ENCODE measurements around the gene ASPSCR1. TPM values are rescaled to one million over a fixed set of nuclear protein-coding genes. Genes with fewer than 3 reads are reported as not detected.
"Not testable (repeated sequence)": the region's sequence is repeated elsewhere in the genome, so short reads cannot be mapped to it uniquely, and the experiment has no call there.

ASPSCR1 gene
- total RNA-seq, 1 experiment from 2014 or later = 40.6 TPM

- H3K27ac ChIP-seq = no peak overlapping the region
- DNase-seq = peak; percentile 90 to 91
These were observed 53.3 kb downstream of the ASPSCR1 start for GRCh38 chr17:82030470-82031302.

GRCh38 chr17:82031303-82031884 is 54.0 kb downstream of the ASPSCR1 start, which contains the start of gene RAC3:
Gene RAC3 (plus strand): TSS chr17:82031678. CDS start chr17:82031762, 84 bp downstream.
- Histone ChIP-seq H3K4me3 (peak within 1 kb of the TSS; percentile 60), H3K9me3 (replicated peaks) (no peaks in the 10 kb centered on the region), H3K36me3 (no peaks in the 10 kb centered on the region), H3K27ac (no peak within 1 kb of the TSS), H3K27me3 (no peaks in the 10 kb centered on the region), H3K4me1 (peaks cover under 1% of the 10 kb centered on the region; the same call in 1 of the 2 replicates)
- DNase-seq = peak in 1 of 2 experiments; percentile 70

More at GRCh38 chr17:82030470-82031302, 53.3 kb downstream of the ASPSCR1 start:
- Histone ChIP-seq H3K4me3 (peak overlapping the region; percentile 60), H3K4me1 (no peaks in the 10 kb centered on the region; the same call in 1 of the 2 replicates), H3K36me3 (no peaks in the 10 kb centered on the region), H3K9me3 (replicated peaks) (no peaks in the 10 kb centered on the region), H3K27me3 (no peaks in the 10 kb centered on the region)

GRCh38 chr17:82031885-82032627 is 54.6 kb downstream of the ASPSCR1 start:
- H3K27me3 ChIP-seq = no peaks in the 10 kb centered on the region
- H3K4me3 ChIP-seq = peak overlapping the region; percentile 49
- no peak for DNase-seq
- no peaks in the 10 kb centered on the region for H3K9me3 ChIP-seq (replicated peaks)
- no peak overlapping the region for H3K27ac ChIP-seq
- peaks cover 3% of the 10 kb centered on the region; the same call in 1 of the 2 replicates for H3K4me1 ChIP-seq
- H3K36me3 ChIP-seq = no peaks in the 10 kb centered on the region

GRCh38 chr17:82033359-82034085 is 56.1 kb downstream of the ASPSCR1 start:
- H3K27ac ChIP-seq = no peak overlapping the region
- no peak for DNase-seq
- no peaks in the 10 kb centered on the region for H3K27me3 ChIP-seq
- no peaks in the 10 kb centered on the region for H3K36me3 ChIP-seq
- H3K4me1 ChIP-seq = peaks cover 3% of the 10 kb centered on the region; the same call in 1 of the 2 replicates
- H3K4me3 ChIP-seq = no peak overlapping the region
- no peaks in the 10 kb centered on the region for H3K9me3 ChIP-seq (replicated peaks)

- H3K27ac ChIP-seq = no peak overlapping the region
These were observed 57.1 kb downstream of the ASPSCR1 start for GRCh38 chr17:82034371-82035011.

GRCh38 chr17:82035488-82035887 is 58.1 kb downstream of the ASPSCR1 start:
- no peak for DNase-seq
- H3K4me1 ChIP-seq = peaks cover 3% of the 10 kb centered on the region; the same call in 1 of the 2 replicates
- H3K27ac ChIP-seq = no peak overlapping the region
- H3K4me3 ChIP-seq = no peak overlapping the region
- H3K36me3 ChIP-seq = no peaks in the 10 kb centered on the region
- no peaks in the 10 kb centered on the region for H3K27me3 ChIP-seq
- no peaks in the 10 kb centered on the region for H3K9me3 ChIP-seq (replicated peaks)

More at GRCh38 chr17:82034371-82035011, 57.1 kb downstream of the ASPSCR1 start:
- H3K9me3 ChIP-seq (replicated peaks) = no peaks in the 10 kb centered on the region
- DNase-seq = no peak
- H3K36me3 ChIP-seq = no peaks in the 10 kb centered on the region
- H3K4me1 ChIP-seq = peaks cover 3% of the 10 kb centered on the region; the same call in 1 of the 2 replicates
- no peaks in the 10 kb centered on the region for H3K27me3 ChIP-seq
- H3K4me3 ChIP-seq = no peak overlapping the region

GRCh38 chr17:82035956-82036633 is 58.7 kb downstream of the ASPSCR1 start:
- H3K36me3 ChIP-seq = no peaks in the 10 kb centered on the region
- no peaks in the 10 kb centered on the region for H3K27me3 ChIP-seq
- H3K4me3 ChIP-seq = peak overlapping the region; percentile 66
- DNase-seq = no peak
- no peak overlapping the region for H3K27ac ChIP-seq
- no peaks in the 10 kb centered on the region for H3K9me3 ChIP-seq (replicated peaks)
- H3K4me1 ChIP-seq = peaks cover 3% of the 10 kb centered on the region; the same call in 1 of the 2 replicates

- no peaks in the 10 kb centered on the region for H3K9me3 ChIP-seq (replicated peaks)
- peak overlapping the region; percentile 66 for H3K4me3 ChIP-seq
- no peak for DNase-seq
- H3K27ac ChIP-seq = no peak overlapping the region; the same call in 1 of the 2 replicates
- H3K36me3 ChIP-seq = no peaks in the 10 kb centered on the region
- no peaks in the 10 kb centered on the region for H3K27me3 ChIP-seq
- H3K4me1 ChIP-seq = peaks cover 3% of the 10 kb centered on the region; the same call in 1 of the 2 replicates
These were observed 59.2 kb downstream of the ASPSCR1 start for GRCh38 chr17:82036634-82037091.

GRCh38 chr17:82037092-82037888 is 59.9 kb downstream of the ASPSCR1 start, which contains the start of gene DCXR:
Gene DCXR (minus strand): TSS chr17:82037697. CDS start chr17:82037682, 15 bp downstream.
- Histone ChIP-seq H3K27ac (peak within 1 kb of the TSS; percentile 37; the same call in 1 of the 2 replicates), H3K9me3 (replicated peaks) (no peaks in the 10 kb centered on the region), H3K4me3 (peak within 1 kb of the TSS; percentile 66), H3K27me3 (no peaks in the 10 kb centered on the region), H3K36me3 (no peaks in the 10 kb centered on the region), H3K4me1 (peaks cover 3% of the 10 kb centered on the region; the same call in 1 of the 2 replicates)
- DNase-seq = peak; percentile 100

GRCh38 chr17:82037889-82038195 is 60.4 kb downstream of the ASPSCR1 start:
- Histone ChIP-seq H3K27ac (no peak overlapping the region), H3K9me3 (replicated peaks) (no peaks in the 10 kb centered on the region), H3K27me3 (no peaks in the 10 kb centered on the region), H3K4me1 (peaks cover 3% of the 10 kb centered on the region; the same call in 1 of the 2 replicates), H3K36me3 (no peaks in the 10 kb centered on the region), H3K4me3 (peak overlapping the region; percentile 66)
- DNase-seq = no peak

GRCh38 chr17:82038796-82039409 is 61.5 kb downstream of the ASPSCR1 start:
- H3K27ac ChIP-seq; H3K27me3 ChIP-seq; DNase-seq; H3K36me3 ChIP-seq; H3K4me3 ChIP-seq; H3K9me3 ChIP-seq (replicated peaks); H3K4me1 ChIP-seq: not testable (repeated sequence)

- no peaks in the 10 kb centered on the region for H3K27me3 ChIP-seq
- no peak for DNase-seq
- H3K36me3 ChIP-seq = no peaks in the 10 kb centered on the region
- no peak overlapping the region for H3K4me3 ChIP-seq
- no peak overlapping the region for H3K27ac ChIP-seq
- no peaks in the 10 kb centered on the region for H3K9me3 ChIP-seq (replicated peaks)
- H3K4me1 ChIP-seq = peaks cover 3% of the 10 kb centered on the region; the same call in 1 of the 2 replicates
These were observed 62.4 kb downstream of the ASPSCR1 start for GRCh38 chr17:82039695-82040299.

Measured in SJCRH30 (cell line).